ENCODE measurements around the gene FAHD2A. TPM values are rescaled to one million over a fixed set of nuclear protein-coding genes. Genes with fewer than 3 reads are reported as not detected.
"Not testable (repeated sequence)": the region's sequence is repeated elsewhere in the genome, so short reads cannot be mapped to it uniquely, and the experiment has no call there.

Gene FAHD2A
- total RNA-seq, 1 experiment from 2014 or later = 25.4 TPM

- intact Hi-C loops (cut with micrococcal nuclease); DNase-seq (ENCODE audit: low read depth, low spot score): not testable (repeated sequence)
- POLR2A ChIA-PET = interaction anchor here (1.7 kb wide), 2 partner anchors 13 to 15 kb away, joined by 4 to 5 read pairs; no protein-coding TSS in a partner anchor
Observed at GRCh38 chr2:95402004-95402369, 521 bp upstream of the FAHD2A start.

GRCh38 chr2:95403204-95403721 is 755 bp downstream of the FAHD2A start:
- ChIA-PET RAD21 (ENCODE audit: low non-redundant PET in 1 of 2, low total read pairs in 2 of 2, uncharacterized antibody in 2 of 2, unreplicated experiment in 2 of 2) (interaction anchor here in 1 of 2 experiments (1.3 kb wide), 1 partner anchor 172 kb away, joined by 3 read pairs; no protein-coding TSS in a partner anchor), CTCF (interaction anchor here (0.8 to 4.3 kb wide), 4 partner anchors 10 to 172 kb away, joined by 3 to 29 read pairs (median 8); no protein-coding TSS in a partner anchor), POLR2A (interaction anchor here (1.7 kb wide), 2 partner anchors 14 to 16 kb away, joined by 4 to 5 read pairs; no protein-coding TSS in a partner anchor)
- H2AFZ ChIP-seq (ENCODE audit: low read depth, low read length, poor library complexity, severe bottlenecking); intact Hi-C loops (cut with micrococcal nuclease); H3K36me3 ChIP-seq (ENCODE audit: control insufficient read depth in 1 of 2, insufficient read depth in 2 of 2, low read length in 2 of 2); H3K9me2 ChIP-seq (ENCODE audit: insufficient read depth); BruUV-seq (replicated peaks); H3K27me3 ChIP-seq (ENCODE audit: insufficient read depth, low read length); DNase-seq (ENCODE audit: low read depth, low spot score); H3K9me3 ChIP-seq (ENCODE audit: control insufficient read depth in 1 of 2, insufficient read depth in 1 of 2, low read depth in 1 of 2, low read length in 2 of 2); H4K20me1 ChIP-seq (ENCODE audit: insufficient read depth): not testable (repeated sequence)
- Histone ChIP-seq H3K4me3 (replicated peaks in 1 of 2; ENCODE audit: low read depth in 1 of 2, low read length in 2 of 2) (peak overlapping the region; percentile 97 to 100), H3K27ac (ENCODE audit: low read depth, low read length) (peak overlapping the region; percentile 75), H3K4me1 (ENCODE audit: control insufficient read depth in 1 of 2, insufficient read depth in 2 of 2, low read length in 2 of 2) (peaks cover 8 to 12% of the 10 kb centered on the region in 2 experiments), H3K79me2 (ENCODE audit: insufficient read depth, low read length) (peaks cover 34% of the 10 kb centered on the region), H3K9ac (ENCODE audit: low read length) (peak overlapping the region; percentile 96), H3K4me2 (ENCODE audit: low read length) (peak overlapping the region; percentile 93)
- peak; percentile 75 for ATAC-seq
- TF ChIP-seq CTCF (IDR thresholded peaks at IDR 0.05 in 2 of 3, conservative IDR thresholded peaks at IDR 0.05 in 1 of 3; ENCODE audit: borderline replicate concordance in 1 of 3, insufficient read depth in 1 of 3, low read depth in 2 of 3, low read length in 2 of 3) (peak; percentile 43 to 53 (median 46); a peak in 5 of 6 replicates), RAD21 (IDR thresholded peaks at IDR 0.05; ENCODE audit: low read depth) (peak; percentile 17; the same call in 1 of the 2 replicates)

More at GRCh38 chr2:95402004-95402369, 521 bp upstream of the FAHD2A start:
- peak overlapping the region; percentile 47; the same call in 1 of the 2 replicates for H3K27ac ChIP-seq (ENCODE audit: low read depth, low read length)
- not testable (repeated sequence) for H3K9me3 ChIP-seq (ENCODE audit: control insufficient read depth in 1 of 2, insufficient read depth in 1 of 2, low read depth in 1 of 2, low read length in 2 of 2); H3K36me3 ChIP-seq (ENCODE audit: control insufficient read depth in 1 of 2, insufficient read depth in 2 of 2, low read length in 2 of 2); H4K20me1 ChIP-seq (ENCODE audit: insufficient read depth); H3K9me2 ChIP-seq (ENCODE audit: insufficient read depth); H3K27me3 ChIP-seq (ENCODE audit: insufficient read depth, low read length)
- peak overlapping the region; percentile 93 for H3K4me2 ChIP-seq (ENCODE audit: low read length)
- H2AFZ ChIP-seq (ENCODE audit: low read depth, low read length, poor library complexity, severe bottlenecking) = peak overlapping the region; percentile 41
- H3K4me1 ChIP-seq (ENCODE audit: control insufficient read depth in 1 of 2, insufficient read depth in 2 of 2, low read length in 2 of 2) = peaks cover 8 to 12% of the 10 kb centered on the region in 2 experiments
- H3K79me2 ChIP-seq (ENCODE audit: insufficient read depth, low read length) = peaks cover 34% of the 10 kb centered on the region
- ChIA-PET RAD21 (ENCODE audit: low non-redundant PET in 1 of 2, low total read pairs in 2 of 2, uncharacterized antibody in 2 of 2, unreplicated experiment in 2 of 2) (interaction anchor here in 1 of 2 experiments (1.3 kb wide), 1 partner anchor 170 kb away, joined by 3 read pairs; no protein-coding TSS in a partner anchor), CTCF (interaction anchor here (1.9 to 4.3 kb wide), 3 partner anchors 13 to 170 kb away, joined by 8 to 29 read pairs (median 8); no protein-coding TSS in a partner anchor)
- TSS peak; percentile 78 for BruUV-seq (replicated peaks)
- H3K9ac ChIP-seq (ENCODE audit: low read length) = peak overlapping the region; percentile 96
- peak; percentile 36 for ATAC-seq
- peak overlapping the region; percentile 97 to 100 for H3K4me3 ChIP-seq (replicated peaks in 1 of 2; ENCODE audit: low read depth in 1 of 2, low read length in 2 of 2)

GRCh38 chr2:95403824-95404223 is 1.3 kb downstream of the FAHD2A start:
- H4K20me1 ChIP-seq (ENCODE audit: insufficient read depth); DNase-seq (ENCODE audit: low read depth, low spot score); H3K9me3 ChIP-seq (ENCODE audit: control insufficient read depth in 1 of 2, insufficient read depth in 1 of 2, low read depth in 1 of 2, low read length in 2 of 2); H3K27me3 ChIP-seq (ENCODE audit: insufficient read depth, low read length); ATAC-seq; RAD21 ChIA-PET (ENCODE audit: low non-redundant PET in 1 of 2, low total read pairs in 2 of 2, uncharacterized antibody in 2 of 2, unreplicated experiment in 2 of 2); intact Hi-C loops (cut with micrococcal nuclease); H3K9me2 ChIP-seq (ENCODE audit: insufficient read depth); H3K36me3 ChIP-seq (ENCODE audit: control insufficient read depth in 1 of 2, insufficient read depth in 2 of 2, low read length in 2 of 2); H2AFZ ChIP-seq (ENCODE audit: low read depth, low read length, poor library complexity, severe bottlenecking): not testable (repeated sequence)
- peaks cover 8 to 12% of the 10 kb centered on the region in 2 experiments for H3K4me1 ChIP-seq (ENCODE audit: control insufficient read depth in 1 of 2, insufficient read depth in 2 of 2, low read length in 2 of 2)
- ChIA-PET POLR2A (interaction anchor here (1.7 kb wide), 2 partner anchors 15 to 16 kb away, joined by 4 to 5 read pairs; no protein-coding TSS in a partner anchor), CTCF (interaction anchor here (1.9 to 4.3 kb wide), 3 partner anchors 15 to 172 kb away, joined by 8 to 29 read pairs (median 8); no protein-coding TSS in a partner anchor)
- TSS peak; percentile 64 for BruUV-seq (replicated peaks)
- peak overlapping the region; percentile 96 for H3K9ac ChIP-seq (ENCODE audit: low read length)
- H3K4me2 ChIP-seq (ENCODE audit: low read length) = peak overlapping the region; percentile 93
- H3K79me2 ChIP-seq (ENCODE audit: insufficient read depth, low read length) = peaks cover 34% of the 10 kb centered on the region
- H3K27ac ChIP-seq (ENCODE audit: low read depth, low read length) = peak overlapping the region; percentile 75; the same call in 1 of the 2 replicates
- H3K4me3 ChIP-seq (replicated peaks in 1 of 2; ENCODE audit: low read depth in 1 of 2, low read length in 2 of 2) = peak overlapping the region; percentile 97 to 100

Data from HCT116 (cell line).